Dendritic cell treated with granulocyte-macrophage colony-stimulating factor and Interleukin-4, amounts not matched to agents 40 ng/mL and 50 ng/mL, for 4 days (primary cell): ENCODE data around the gene KLHL17.

Experiments
- H3K27ac Mint-ChIP-seq: one replicate; pipeline ENCODE4 v1.8.0; 2022; ENCODE audit warnings: mild to moderate bottlenecking, mixed read lengths
- H3K27me3 Mint-ChIP-seq: one replicate; pipeline ENCODE4 v1.8.0; 2022; ENCODE audit warnings: mild to moderate bottlenecking, mixed read lengths
- H3K36me3 Mint-ChIP-seq: one replicate; pipeline ENCODE4 v1.8.0; 2022; ENCODE audit warnings: low read depth, mixed read lengths
- H3K4me1 Mint-ChIP-seq: one replicate; pipeline ENCODE4 v1.8.0; 2022; ENCODE audit warnings: low read depth, mixed read lengths
- H3K4me3 Mint-ChIP-seq: one replicate; pipeline ENCODE4 v1.8.0; 2022; ENCODE audit warnings: mild to moderate bottlenecking, moderate library complexity, mixed read lengths
- H3K9me3 Mint-ChIP-seq: one replicate; pipeline ENCODE4 v1.8.0; 2022; ENCODE audit warnings: mixed read lengths
- intact Hi-C: fragments of 100-400 bp; cut with micrococcal nuclease; formaldehyde crosslinking; loops from one replicate; pipeline ENCODE4 v1.15.0; 2022

The KLHL17 gene

DNA sequence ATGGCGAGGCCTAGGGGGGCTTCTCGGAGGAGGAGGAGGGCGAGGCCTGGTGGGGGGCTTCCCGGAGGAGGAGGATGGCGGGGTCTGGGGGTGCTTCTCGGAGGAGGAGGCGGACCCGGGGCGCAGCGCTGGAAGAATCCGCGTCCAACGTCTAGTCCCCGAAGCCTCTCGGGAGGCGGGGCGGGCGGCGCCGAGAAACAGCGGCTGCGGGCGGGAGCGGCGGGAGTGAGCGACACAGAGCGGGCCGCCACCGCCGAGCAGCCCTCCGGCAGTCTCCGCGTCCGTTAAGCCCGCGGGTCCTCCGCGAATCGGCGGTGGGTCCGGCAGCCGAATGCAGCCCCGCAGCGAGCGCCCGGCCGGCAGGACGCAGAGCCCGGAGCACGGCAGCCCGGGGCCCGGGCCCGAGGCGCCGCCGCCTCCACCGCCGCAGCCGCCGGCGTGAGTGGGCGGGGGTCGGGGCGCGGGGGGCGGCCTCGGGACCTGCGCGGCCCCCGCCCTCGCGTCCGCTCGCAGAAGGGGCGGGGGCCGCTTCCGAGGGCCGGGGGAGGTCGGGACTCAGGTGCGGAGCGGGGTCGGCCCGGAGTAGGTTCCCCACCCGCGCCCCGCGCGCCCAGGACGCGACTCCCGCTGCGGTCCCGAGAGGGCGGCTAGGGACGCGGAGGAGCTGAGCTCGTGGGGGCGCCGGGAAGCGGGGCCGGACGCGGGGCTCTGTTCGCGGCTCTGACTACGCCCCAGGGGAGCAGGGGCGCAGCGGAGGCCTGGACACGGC, at the start of gene KLHL17:
Gene KLHL17, plus strand, starts transcription at position 222 of the 769 bp plus-strand sequence. Its CDS starts 110 bp downstream, at position 332.
- peaks cover 69% of the 10 kb centered on the region for H3K36me3 Mint-ChIP-seq
- intact Hi-C loops = no loop called here
- peaks cover 27% of the 10 kb centered on the region for H3K27me3 Mint-ChIP-seq
- peak within 1 kb of the TSS; percentile 85 for H3K27ac Mint-ChIP-seq
- H3K9me3 Mint-ChIP-seq = no peaks in the 10 kb centered on the region
- peak within 1 kb of the TSS; percentile 94 for H3K4me3 Mint-ChIP-seq
- peaks cover 53% of the 10 kb centered on the region for H3K4me1 Mint-ChIP-seq

GRCh38 chr1:910881-911721, 49.3 kb upstream of the KLHL17 start:
- no peaks in the 10 kb centered on the region for H3K36me3 Mint-ChIP-seq

GRCh38 chr1:911875-912739, 48.3 kb upstream of the KLHL17 start:
- intact Hi-C loops = no loop called here
- no peak overlapping the region for H3K4me3 Mint-ChIP-seq
- H3K36me3 Mint-ChIP-seq = no peaks in the 10 kb centered on the region
- H3K9me3 Mint-ChIP-seq = no peaks in the 10 kb centered on the region
- H3K27me3 Mint-ChIP-seq = peaks cover 71% of the 10 kb centered on the region
- peaks cover 23% of the 10 kb centered on the region for H3K4me1 Mint-ChIP-seq
- no peak overlapping the region for H3K27ac Mint-ChIP-seq

More at GRCh38 chr1:910881-911721, 49.3 kb upstream of the KLHL17 start:
- intact Hi-C loops = no loop called here
- H3K9me3 Mint-ChIP-seq = no peaks in the 10 kb centered on the region
- no peak overlapping the region for H3K4me3 Mint-ChIP-seq
- H3K4me1 Mint-ChIP-seq = peaks cover 33% of the 10 kb centered on the region
- no peak overlapping the region for H3K27ac Mint-ChIP-seq
- H3K27me3 Mint-ChIP-seq = peaks cover 66% of the 10 kb centered on the region

DNA sequence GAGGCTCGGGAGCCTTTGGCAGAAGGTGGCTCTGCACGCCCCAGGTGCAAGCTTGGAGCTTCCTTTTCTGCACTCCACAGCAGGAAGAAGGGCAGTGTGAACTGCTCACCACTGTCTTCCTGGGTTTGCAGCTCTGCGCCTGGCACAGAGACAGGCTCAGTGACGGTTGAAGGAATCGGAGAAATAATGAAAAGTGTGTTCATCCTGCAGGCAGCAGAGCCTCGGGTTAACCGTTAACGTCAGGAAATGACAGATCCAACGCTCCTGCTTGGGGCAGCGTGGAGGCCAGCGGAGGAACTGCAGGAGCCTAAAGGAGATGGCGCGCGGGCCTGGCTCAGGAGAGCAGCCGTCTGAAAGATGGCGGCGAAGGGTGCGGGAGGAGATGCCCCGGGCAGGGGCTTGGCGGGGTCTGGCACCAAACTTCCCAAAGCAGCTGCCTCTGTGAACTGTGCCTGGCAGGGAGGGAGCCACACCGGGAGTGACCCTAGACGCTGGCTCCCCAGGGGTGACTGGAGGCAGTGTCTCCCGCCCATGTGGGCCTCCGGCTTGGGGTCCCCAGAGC, 47.6 kb upstream of the KLHL17 start:
- intact Hi-C loops = no loop called here
- H3K36me3 Mint-ChIP-seq = no peaks in the 10 kb centered on the region
- H3K27ac Mint-ChIP-seq = no peak overlapping the region
- peaks cover 78% of the 10 kb centered on the region for H3K27me3 Mint-ChIP-seq
- H3K4me1 Mint-ChIP-seq = peaks cover 16% of the 10 kb centered on the region
- H3K4me3 Mint-ChIP-seq = no peak overlapping the region
- H3K9me3 Mint-ChIP-seq = no peaks in the 10 kb centered on the region

GRCh38 chr1:913491-914130, 46.8 kb upstream of the KLHL17 start:
- intact Hi-C loops = no loop called here
- Mint-ChIP-seq H3K36me3 (no peaks in the 10 kb centered on the region), H3K27me3 (peaks cover 81% of the 10 kb centered on the region), H3K4me1 (peaks cover 9% of the 10 kb centered on the region), H3K9me3 (no peaks in the 10 kb centered on the region), H3K4me3 (no peak overlapping the region), H3K27ac (no peak overlapping the region)

GRCh38 chr1:914131-914890, 46.1 kb upstream of the KLHL17 start:
- Mint-ChIP-seq H3K27ac (no peak overlapping the region), H3K36me3 (no peaks in the 10 kb centered on the region), H3K4me1 (peaks cover 9% of the 10 kb centered on the region), H3K27me3 (peaks cover 87% of the 10 kb centered on the region), H3K4me3 (no peak overlapping the region), H3K9me3 (no peaks in the 10 kb centered on the region)
- intact Hi-C loops = no loop called here

DNA sequence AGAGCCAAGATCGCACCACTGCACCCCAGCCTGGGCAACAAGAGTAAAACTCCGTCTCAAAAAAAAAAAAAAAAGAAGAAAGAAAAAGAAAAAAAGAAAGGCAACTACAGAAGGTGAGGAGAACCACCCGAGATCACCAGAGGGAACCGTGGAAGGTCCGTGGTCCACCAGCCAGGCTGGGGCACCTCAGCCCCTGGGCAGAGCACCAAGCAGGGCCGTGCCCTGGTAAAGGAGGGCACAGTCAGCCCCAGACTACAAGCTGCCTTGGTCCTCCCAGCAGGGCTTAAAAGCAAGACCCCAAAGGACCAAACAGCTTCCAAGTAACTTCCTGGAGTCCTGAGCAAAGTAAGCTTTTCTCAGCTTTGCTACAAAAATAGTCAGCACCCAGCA, 45.5 kb upstream of the KLHL17 start:
- Mint-ChIP-seq H3K4me3 (no peak overlapping the region), H3K4me1 (peaks cover 9% of the 10 kb centered on the region), H3K27me3 (peaks cover 91% of the 10 kb centered on the region), H3K9me3 (no peaks in the 10 kb centered on the region), H3K27ac (no peak overlapping the region), H3K36me3 (no peaks in the 10 kb centered on the region)
- intact Hi-C loops = no loop called here

GRCh38 chr1:915295-916172, 44.9 kb upstream of the KLHL17 start:
- H3K4me1 Mint-ChIP-seq = peaks cover 12% of the 10 kb centered on the region
- H3K27me3 Mint-ChIP-seq = peaks cover 94% of the 10 kb centered on the region
- no peaks in the 10 kb centered on the region for H3K36me3 Mint-ChIP-seq
- H3K27ac Mint-ChIP-seq = no peak overlapping the region
- H3K4me3 Mint-ChIP-seq = no peak overlapping the region
- H3K9me3 Mint-ChIP-seq = no peaks in the 10 kb centered on the region
- intact Hi-C loops = no loop called here

DNA sequence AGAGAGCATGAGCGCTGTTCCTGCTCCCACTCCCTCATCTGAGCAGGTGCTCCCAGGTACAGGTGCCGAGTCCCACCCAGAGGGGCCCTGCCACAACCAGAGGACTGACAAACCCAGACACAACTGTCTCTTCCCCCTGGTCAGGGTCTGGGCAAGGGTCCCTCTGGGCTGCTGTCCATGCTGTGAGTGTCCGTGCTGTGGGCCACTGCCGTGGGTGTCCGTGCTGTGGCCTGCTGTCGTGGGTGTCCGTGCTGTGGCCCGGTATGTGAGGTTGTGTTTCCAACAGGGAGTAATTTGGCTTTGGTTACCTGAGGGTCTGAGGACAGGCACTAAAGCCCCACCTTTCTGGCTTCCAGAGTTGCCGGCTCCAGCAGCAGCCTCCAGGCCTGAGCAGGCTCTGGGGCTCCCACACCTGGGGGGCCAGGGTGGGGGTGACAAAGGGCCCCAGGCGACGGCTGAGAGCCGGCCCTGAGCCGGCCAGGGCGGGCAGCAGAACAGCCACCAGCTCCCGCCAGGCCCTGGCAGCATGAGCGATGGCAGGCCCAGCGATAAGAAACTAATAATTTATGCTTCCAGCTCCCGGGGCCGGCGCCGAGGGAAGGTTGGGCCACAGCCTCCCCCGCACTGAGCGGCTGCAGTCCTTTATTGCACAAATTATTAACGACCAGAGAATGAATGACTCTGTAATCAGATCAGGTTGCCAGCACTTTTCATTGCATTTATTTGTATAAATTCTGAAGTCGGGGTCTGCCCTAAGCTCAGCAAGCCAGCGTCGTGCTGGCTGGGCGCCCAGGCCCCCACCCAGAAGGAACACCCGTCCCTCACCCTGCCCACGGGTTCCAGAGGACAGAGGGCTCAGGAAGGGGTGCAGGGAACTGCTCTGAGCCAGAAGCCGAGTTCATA, 44.0 kb upstream of the KLHL17 start:
- H3K4me1 Mint-ChIP-seq = peaks cover 20% of the 10 kb centered on the region

GRCh38 chr1:917076-917459, 43.3 kb upstream of the KLHL17 start:
- intact Hi-C loops = no loop called here
- Mint-ChIP-seq H3K9me3 (no peaks in the 10 kb centered on the region), H3K36me3 (no peaks in the 10 kb centered on the region), H3K27ac (no peak overlapping the region), H3K4me1 (peaks cover 25% of the 10 kb centered on the region), H3K4me3 (no peak overlapping the region), H3K27me3 (peaks cover 98% of the 10 kb centered on the region)

More for the DNA sequence above, 44.0 kb upstream of the KLHL17 start:
- Mint-ChIP-seq H3K9me3 (no peaks in the 10 kb centered on the region), H3K27me3 (peaks cover 94% of the 10 kb centered on the region), H3K4me3 (no peak overlapping the region), H3K36me3 (no peaks in the 10 kb centered on the region), H3K27ac (no peak overlapping the region)
- intact Hi-C loops = no loop called here

- intact Hi-C loops = no loop called here
- H3K27ac Mint-ChIP-seq = no peak overlapping the region
- peaks cover 98% of the 10 kb centered on the region for H3K27me3 Mint-ChIP-seq
- H3K4me1 Mint-ChIP-seq = peaks cover 20% of the 10 kb centered on the region
- H3K9me3 Mint-ChIP-seq = no peaks in the 10 kb centered on the region
- no peaks in the 10 kb centered on the region for H3K36me3 Mint-ChIP-seq
- no peak overlapping the region for H3K4me3 Mint-ChIP-seq
Measured at GRCh38 chr1:917466-918091, 42.8 kb upstream of the KLHL17 start.
